Testis (tissue), 3 donors: ENCODE data around the gene TDRD12. TPM values are rescaled to one million over a fixed set of nuclear protein-coding genes. Genes with fewer than 3 reads are reported as not detected.

ENCODE experiments used
- DNase-seq: peaks from one replicate; pipeline ENCODE4 v3.0.0-alpha.2; 2019
- H3K27ac ChIP-seq, 2 donors: fragments of 200-600 bp; sonication (generic); one replicate each; pipeline ENCODE4 v1.5.1; 2019
- H3K27me3 ChIP-seq: fragments of 200-600 bp; sonication (generic); one replicate; pipeline ENCODE4 v1.5.1; 2019
- H3K36me3 ChIP-seq: fragments of 200-600 bp; sonication (generic); one replicate; pipeline ENCODE4 v1.5.1; 2017; ENCODE audit warnings: low read depth; ENCODE audit errors: missing control alignments
- H3K4me1 ChIP-seq: fragments of 200-600 bp; sonication (generic); one replicate; pipeline ENCODE4 v1.5.1; 2019
- H3K4me3 ChIP-seq, 2 donors: fragments of 200-600 bp; sonication (generic); one replicate each; pipeline ENCODE4 v1.5.1; 2017 to 2019
- H3K9me3 ChIP-seq: fragments of 200-600 bp; sonication (generic); one replicate; pipeline ENCODE4 v1.5.1; 2017
- POLR2A ChIP-seq: fragments of 450-650 bp; IDR thresholded peaks from one replicate; pipeline ENCODE4 v1.6.1; 2017; ENCODE audit warnings: antibody characterized with exemption, mild to moderate bottlenecking, moderate library complexity
- WGBS, 2 donors: methylation state at CpG; one replicate each; pipeline ENCODE4 v1.1.5; 2018; 5-methylcytosine and 5-hydroxymethylcytosine counted together
- intact Hi-C: fragments of 100-400 bp; cut with DNase I; formaldehyde crosslinking; loops from one replicate; pipeline ENCODE4 v1.15.1; 2023; ENCODE audit warnings: low total_unique reads
- polyA plus RNA-seq: library from polyadenylated mRNA; stranded (reverse); fragments of 350-450 nt; fragmentation: Illumina TruSeq; extraction: RNeasy Lipid Tissue Mini Kit (QIAGEN cat#74804); gene quantifications from one replicate; pipeline ENCODE4 v1.2.3, GENCODE V29; 2014; ENCODE audit warnings: low read depth, low replicate concordance; ENCODE audit not compliant: insufficient read depth
- total RNA-seq, 2 donors: library from RNA; depleted of rRNA; stranded (reverse); fragments of >200 nt; gene quantifications; one replicate each; pipeline ENCODE4 v1.2.3, GENCODE V29; 2016
- TF ChIP-seq, protein P1 (sequence below), 3 experiments: fragments of 450-650 bp in 2 of 3; fragments of 200-600 bp in 1 of 3; sonication (generic) in 1 of 3; IDR thresholded peaks; one replicate each; pipeline ENCODE4 v1.5.1; 2016 to 2019; ENCODE audit warnings: antibody characterized with exemption in 3 of 3, mild to moderate bottlenecking in 2 of 3, moderate library complexity in 1 of 3

TDRD12 gene
- total and polyA plus RNA-seq, 3 donors from 2014 or later: 24.3 to 33.4 (median 30.6) TPM

- TF ChIP-seq POLR2A: no peak
- TF ChIP-seq, protein P1, sequence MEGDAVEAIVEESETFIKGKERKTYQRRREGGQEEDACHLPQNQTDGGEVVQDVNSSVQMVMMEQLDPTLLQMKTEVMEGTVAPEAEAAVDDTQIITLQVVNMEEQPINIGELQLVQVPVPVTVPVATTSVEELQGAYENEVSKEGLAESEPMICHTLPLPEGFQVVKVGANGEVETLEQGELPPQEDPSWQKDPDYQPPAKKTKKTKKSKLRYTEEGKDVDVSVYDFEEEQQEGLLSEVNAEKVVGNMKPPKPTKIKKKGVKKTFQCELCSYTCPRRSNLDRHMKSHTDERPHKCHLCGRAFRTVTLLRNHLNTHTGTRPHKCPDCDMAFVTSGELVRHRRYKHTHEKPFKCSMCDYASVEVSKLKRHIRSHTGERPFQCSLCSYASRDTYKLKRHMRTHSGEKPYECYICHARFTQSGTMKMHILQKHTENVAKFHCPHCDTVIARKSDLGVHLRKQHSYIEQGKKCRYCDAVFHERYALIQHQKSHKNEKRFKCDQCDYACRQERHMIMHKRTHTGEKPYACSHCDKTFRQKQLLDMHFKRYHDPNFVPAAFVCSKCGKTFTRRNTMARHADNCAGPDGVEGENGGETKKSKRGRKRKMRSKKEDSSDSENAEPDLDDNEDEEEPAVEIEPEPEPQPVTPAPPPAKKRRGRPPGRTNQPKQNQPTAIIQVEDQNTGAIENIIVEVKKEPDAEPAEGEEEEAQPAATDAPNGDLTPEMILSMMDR (IDR thresholded peaks at IDR 0.05): no peak
- DNase-seq: no peak
- H3K4me1 ChIP-seq: no peaks in the 10 kb centered on the region
- H3K27ac ChIP-seq: no peak overlapping the region
- no peaks in the 10 kb centered on the region for H3K27me3 ChIP-seq
- H3K36me3 ChIP-seq: no peaks in the 10 kb centered on the region
- H3K4me3 ChIP-seq: no peak overlapping the region
- intact Hi-C loops: no loop called here
- WGBS, 2 donors: 90 to 94% methylated on average over 10 of the region's 10 CpGs
- H3K9me3 ChIP-seq: no peaks in the 10 kb centered on the region
Observed at GRCh38 chr19:32858559-32858958, 139.0 kb downstream of the TDRD12 start.

- Histone ChIP-seq H3K36me3 (no peaks in the 10 kb centered on the region), H3K4me1 (no peaks in the 10 kb centered on the region)
- 95 to 96% methylated on average over 13 to 19 of the region's 19 CpGs for WGBS, 2 donors
Observed at GRCh38 chr19:32859591-32859990, 140.0 kb downstream of the TDRD12 start.

GRCh38 chr19:32861596-32861995, 142.0 kb downstream of the TDRD12 start:
- Histone ChIP-seq H3K4me3 (no peak overlapping the region), H3K9me3 (no peaks in the 10 kb centered on the region), H3K4me1 (no peaks in the 10 kb centered on the region), H3K27ac (no peak overlapping the region), H3K27me3 (no peaks in the 10 kb centered on the region), H3K36me3 (no peaks in the 10 kb centered on the region)
- no peak for DNase-seq
- TF ChIP-seq, protein P1 (IDR thresholded peaks at IDR 0.05): no peak
- TF ChIP-seq POLR2A: no peak
- intact Hi-C loops: no loop called here
- 83 to 85% methylated on average over 3 of the region's 3 CpGs for WGBS, 2 donors

More at GRCh38 chr19:32859591-32859990, 140.0 kb downstream of the TDRD12 start:
- intact Hi-C loops: no loop called here
- Histone ChIP-seq H3K9me3 (no peaks in the 10 kb centered on the region), H3K27ac (no peak overlapping the region), H3K4me3 (no peak overlapping the region), H3K27me3 (no peaks in the 10 kb centered on the region)
- TF ChIP-seq, protein P1 (IDR thresholded peaks at IDR 0.05): no peak
- no peak for TF ChIP-seq POLR2A
- DNase-seq: no peak

- WGBS, 2 donors: 89 to 94% methylated on average over 13 to 19 of the region's 19 CpGs
- intact Hi-C loops: no loop called here
Observed at GRCh38 chr19:32862173-32862572, 142.6 kb downstream of the TDRD12 start.

DNA sequence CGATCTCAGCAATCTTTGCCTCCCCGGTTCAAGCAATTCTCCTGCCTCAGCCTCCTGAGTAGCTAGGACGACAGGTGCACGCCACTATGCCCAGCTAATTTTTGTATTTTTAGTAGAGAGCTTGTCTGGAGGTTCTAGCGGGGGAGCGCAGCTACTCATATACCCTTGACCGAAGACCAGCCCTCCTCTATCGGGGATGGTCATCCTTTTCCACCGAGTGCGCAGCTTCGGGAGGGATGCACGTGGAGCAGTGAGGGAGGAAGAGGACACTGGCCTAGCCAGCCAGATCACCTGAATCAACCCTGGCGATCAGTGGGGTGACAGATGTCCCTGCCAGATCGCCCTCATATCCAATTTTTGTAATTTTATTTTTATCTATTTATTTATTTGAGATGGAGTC, 143.2 kb downstream of the TDRD12 start:
- Histone ChIP-seq H3K36me3 (no peaks in the 10 kb centered on the region), H3K9me3 (no peaks in the 10 kb centered on the region), H3K27ac (no peak overlapping the region), H3K27me3 (no peaks in the 10 kb centered on the region), H3K4me3 (no peak overlapping the region), H3K4me1 (no peaks in the 10 kb centered on the region)
- no peak for TF ChIP-seq POLR2A
- TF ChIP-seq, protein P1 (IDR thresholded peaks at IDR 0.05): no peak
- DNase-seq: no peak
- intact Hi-C loops: no loop called here
- 95 to 96% methylated on average over 14 of the region's 14 CpGs for WGBS, 2 donors

More at GRCh38 chr19:32862173-32862572, 142.6 kb downstream of the TDRD12 start:
- TF ChIP-seq, protein P1 (IDR thresholded peaks at IDR 0.05): no peak
- no peak for TF ChIP-seq POLR2A
- no peaks in the 10 kb centered on the region for H3K36me3 ChIP-seq
- no peaks in the 10 kb centered on the region for H3K9me3 ChIP-seq
- no peak overlapping the region for H3K27ac ChIP-seq
- DNase-seq: no peak
- H3K4me1 ChIP-seq: no peaks in the 10 kb centered on the region
- H3K4me3 ChIP-seq: no peak overlapping the region
- H3K27me3 ChIP-seq: no peaks in the 10 kb centered on the region
